ENCODE data around the gene TMEM184B.

The TMEM184B gene

DNA sequence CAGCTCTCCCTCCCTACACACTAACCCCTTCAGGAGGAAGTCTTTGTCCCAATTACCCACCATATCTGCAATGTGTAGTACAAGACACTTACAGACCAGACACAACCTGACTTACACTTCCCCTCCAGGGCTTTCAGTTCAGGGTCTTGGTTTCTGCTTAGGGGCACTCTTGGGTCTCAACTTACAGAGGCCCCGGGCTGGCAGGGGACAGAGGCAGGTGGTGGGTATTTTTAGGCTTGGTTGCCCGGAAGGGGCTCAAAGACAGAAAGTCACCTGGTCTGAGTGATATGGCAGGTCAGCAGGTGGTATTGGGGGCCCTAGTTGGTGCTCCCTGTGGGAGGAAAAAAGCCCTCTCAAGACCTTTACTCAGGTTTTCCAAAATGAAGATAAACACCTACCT is 3.4 kb upstream of the TMEM184B start:
- no peak for DNase-seq

DNA sequence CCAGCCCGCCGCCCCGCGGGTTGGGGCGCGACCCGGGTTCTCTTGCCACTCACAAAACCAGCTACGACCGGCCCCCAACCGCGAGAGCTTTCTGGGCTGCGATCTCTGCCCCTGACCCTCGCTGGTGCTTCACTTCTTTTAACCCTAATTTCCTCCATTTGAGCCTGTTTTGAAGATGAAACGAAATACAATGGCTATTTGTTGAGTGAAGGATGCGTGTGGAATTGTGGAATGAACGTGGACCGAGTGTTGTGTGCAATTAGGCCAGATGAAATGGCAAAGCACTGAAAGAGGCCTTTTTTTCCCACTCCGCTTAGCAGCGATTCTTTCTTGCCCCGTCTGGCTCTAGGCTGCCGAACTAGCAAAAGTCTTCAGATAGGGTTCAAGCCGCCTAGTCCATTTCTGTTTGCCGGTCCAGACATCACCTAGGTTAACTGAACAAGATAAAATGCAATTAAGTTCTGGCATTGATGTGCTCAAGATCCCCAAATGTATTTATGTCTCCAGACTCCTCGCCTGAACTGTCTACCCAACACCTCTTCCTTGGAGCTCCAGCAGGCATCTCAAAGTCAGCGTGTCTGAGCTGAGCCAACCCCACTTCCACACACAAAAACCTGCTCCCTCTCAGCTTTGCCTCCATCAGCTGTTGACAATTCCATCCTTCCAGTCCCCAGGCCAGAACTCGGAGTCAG is 471 bp upstream of the TMEM184B start:
- no peak for DNase-seq

DNA sequence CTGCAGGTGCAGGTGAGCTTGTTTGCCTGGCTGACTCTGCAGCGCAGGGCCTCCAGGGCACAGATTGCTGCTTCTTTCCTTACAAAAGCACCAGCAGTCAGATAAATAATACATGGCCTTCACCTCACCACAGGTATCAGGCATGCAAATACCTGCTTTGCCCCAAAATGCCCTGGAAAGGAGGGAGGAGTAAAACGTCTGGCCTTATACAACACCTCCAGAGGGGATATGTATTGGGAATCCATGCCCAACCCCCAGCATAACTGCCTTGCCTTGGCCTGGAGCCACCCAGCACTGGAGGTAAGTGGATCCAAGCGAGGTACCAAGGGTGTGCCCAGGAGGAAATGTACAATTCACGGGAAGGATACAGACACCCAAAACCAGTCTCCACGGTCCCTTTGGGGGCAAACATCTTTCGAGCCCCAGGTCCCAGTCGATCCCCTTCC is 860 bp downstream of the TMEM184B start:
- DNase-seq: no peak

DNA sequence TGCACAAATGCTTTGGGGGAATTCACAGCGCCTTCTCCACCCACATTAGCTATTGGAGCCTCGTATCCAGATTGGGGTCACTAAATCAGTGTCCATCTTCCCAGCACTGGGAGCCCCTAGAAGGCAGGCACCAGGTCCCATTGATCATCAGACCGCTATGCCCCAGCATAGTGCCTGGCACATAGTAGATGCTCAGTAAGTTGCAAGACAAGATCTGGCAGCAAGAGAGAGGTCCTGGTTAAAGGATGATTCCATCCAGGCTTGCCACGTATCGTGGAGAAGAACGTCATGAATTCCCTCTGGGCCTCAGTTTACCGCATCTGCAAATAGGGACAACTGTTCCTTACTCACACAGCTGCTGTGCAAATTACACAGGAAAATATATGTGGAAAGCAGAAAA is 1.7 kb downstream of the TMEM184B start:
- no peak for DNase-seq

DNA sequence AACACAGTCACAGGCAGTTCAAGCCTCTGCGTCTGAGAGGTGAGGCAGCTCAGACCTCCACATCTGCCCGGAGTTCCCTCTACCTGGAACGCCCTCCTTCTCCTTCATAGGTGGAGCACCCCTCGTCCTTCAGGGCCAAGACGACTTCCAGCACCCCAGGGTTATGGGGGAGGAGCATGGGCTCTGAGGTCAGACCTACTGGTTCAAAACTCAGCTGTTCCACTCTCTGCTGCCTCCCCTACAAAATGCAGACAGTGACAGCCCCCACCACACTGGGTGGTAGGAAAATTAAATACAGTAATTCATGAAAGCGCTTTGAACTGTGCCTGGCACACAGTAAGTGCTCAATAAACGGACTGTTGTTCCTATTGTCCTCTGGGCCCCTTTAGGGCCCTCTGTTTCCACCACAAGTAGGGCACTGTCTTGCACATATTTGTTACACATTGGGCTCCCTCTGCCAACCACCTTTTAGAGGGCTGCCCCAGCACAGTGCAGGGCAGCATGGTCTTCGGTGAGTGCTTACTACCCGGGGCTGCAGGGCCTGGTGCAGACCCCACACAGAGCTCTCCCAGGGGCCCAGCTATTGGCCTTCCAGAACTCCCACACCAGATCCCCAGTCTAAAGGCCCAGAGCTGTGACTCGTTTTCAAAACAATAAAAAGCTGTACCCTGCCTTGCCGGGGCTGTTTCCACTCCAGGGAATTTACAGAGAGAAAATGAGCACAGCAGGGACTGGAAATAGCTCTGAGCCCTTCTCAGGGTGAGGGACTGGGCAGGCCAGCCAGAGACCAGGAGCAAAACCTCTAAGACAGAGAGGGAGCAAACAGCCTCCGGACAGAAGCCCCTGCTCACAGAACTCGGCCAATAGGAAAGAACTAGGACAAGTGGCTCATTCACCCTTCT is 2.5 kb downstream of the TMEM184B start:
- no peak for DNase-seq

DNA sequence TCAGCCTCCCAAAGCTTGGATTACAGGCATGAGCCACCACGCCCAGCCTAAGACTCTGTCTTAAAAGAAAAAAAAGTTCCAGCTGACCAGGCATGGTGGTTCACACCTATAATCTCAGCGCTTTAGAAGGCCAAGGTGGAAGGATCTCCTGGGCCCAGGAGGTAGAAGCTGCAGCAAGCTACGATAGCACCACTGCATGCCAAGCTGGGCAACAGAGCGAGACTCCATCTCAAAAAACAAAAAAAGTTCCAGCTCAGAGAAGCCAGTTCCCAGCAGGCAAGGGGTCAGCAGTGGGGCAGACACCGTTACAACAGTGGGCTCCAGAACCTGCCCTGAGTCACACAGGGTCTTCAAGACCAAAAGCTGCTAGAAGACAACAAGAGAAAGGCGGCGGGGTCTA is 3.3 kb downstream of the TMEM184B start:
- no peak for DNase-seq

DNA sequence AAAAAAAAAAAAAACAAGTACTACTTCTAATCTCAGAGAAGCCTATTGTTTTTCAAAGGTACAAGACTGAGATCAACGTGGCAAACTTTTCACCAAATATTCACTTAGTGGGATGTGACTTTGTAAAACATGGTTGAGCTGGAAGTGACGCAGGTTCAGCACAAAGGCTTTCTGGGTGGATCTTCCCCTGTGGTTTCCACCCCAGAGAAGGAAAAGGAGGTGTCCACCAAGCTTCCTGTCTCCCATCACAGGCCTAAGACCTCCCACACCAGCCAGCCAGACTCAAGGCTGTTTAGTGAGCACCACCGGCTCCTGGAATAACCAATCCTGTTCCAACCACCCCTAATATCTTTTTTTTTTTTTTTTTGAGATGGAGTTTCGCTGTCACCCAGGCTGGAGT is 5.7 kb downstream of the TMEM184B start:
- no peak for DNase-seq

DNA sequence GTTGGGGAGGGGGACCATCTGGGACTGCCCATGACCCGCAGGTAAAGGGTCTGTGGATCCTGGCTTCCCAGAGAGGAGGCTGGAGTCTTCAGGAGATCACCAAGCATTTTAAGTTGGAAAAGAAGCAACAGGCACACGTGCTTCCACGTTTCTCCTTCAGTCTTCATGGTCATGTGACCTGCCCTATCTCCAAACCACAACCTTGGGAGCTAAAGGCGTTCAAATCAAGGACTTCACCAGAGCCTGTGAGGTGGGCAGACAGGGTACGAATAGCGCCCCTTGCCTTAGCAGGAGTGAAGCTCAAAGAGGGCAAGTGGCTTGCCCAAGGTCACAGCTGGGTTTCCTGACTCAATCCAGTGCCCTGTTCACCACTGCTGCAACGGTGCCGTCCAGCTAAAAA is 6.7 kb downstream of the TMEM184B start:
- no peak for DNase-seq

DNA sequence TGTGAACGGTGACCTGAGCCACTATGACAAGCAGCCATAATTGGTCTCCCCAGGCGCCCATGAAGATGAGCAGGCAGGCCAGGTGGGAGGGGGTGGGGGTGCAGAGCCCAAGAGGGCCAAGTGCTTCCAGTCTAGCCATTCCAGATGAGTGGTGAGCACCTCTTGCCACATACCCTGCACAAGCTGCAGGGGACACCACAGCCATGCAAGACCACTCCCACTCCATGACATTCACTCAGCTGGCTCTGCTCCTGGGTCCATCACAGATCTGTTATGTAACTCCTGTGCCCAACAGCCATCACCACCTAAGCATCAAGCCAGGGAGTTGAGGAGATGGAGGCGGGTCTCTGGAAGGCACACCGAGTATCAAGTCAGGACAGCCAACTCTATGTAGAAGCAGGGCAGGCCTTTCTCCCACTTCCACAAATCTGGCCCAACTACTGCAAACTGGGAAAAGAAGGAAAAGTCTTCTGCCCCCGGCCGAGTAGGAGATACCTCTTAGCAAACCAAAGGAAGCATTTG is 8.4 kb downstream of the TMEM184B start:
- no peak for DNase-seq

DNA sequence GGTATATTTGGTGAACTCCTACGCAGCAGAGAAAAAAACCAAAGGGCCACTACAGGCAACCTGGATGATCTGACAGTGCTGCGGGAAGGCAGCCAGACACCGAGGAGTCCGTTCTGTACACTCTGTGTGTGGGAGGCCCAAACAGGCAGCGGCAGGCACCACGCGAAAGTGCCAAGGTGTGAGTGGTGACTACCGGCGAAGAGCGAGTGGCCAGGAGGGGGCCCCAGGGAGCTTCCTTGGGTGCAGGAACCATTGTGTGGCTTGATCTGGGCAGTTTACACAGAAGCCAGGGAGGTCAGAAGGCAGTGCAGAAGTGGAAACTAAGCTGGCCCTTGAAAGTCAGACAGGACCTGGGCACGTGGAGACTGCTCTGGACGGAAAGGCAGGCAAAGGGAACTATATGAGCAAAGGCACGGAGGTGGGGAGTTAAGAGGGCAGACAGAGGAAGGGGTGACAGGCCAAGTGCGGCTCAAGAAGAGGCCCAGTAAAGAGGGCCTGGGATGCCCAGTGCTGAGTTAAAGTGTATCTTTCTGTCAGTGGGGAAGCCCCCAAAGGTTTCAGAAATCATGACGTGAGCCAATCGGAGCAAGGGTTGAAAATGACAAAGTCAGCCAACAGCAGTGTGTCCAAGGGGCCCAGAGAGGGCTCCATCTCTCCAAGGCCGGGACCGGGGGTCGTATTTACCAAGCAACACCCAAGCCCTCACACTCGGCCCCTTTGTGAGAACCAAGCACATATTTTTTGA is 10.6 kb downstream of the TMEM184B start:
- no peak for DNase-seq

DNA sequence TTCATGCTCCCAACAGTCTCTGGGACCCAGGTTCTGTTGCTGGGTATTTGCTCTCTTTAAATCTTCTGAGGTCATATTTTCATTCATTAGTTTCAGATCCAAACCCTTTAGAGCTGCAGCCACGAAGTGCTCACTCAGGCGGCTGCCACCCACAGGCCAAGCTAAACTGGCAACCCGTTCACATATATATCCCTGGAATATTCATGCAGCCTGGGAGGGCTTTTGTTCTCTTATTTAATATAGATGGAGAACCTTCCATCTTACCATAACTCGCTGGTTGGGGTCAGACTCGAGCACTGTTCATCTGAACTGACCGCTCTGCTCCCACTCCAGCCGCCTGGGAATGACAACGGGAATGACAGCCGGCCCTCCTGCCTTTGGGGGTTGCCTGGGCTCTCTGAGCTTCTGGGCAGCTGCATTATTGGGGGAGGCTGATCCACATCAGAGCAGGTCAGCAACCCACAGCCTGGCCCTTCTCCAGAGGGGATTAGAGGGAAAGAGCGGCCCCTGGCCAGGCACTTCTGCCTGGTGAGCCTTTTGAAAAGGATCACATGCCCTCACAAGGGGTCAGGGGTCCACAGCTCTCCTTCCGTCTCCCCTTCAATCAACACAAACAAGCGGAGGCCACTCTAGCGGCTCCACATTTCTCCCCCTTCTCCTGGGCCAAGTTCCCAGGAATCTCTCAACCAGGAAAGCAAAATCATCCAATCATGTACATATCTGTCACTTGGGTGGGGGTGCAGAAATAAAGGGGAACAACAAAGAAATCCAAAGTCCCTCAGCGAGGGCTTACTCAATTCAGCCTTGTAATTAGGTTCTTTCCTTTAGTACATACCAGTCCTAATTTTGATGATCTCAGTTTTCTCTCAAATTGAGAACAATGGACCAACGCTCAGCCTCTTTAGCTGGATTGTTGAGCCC is 11.8 kb downstream of the TMEM184B start:
- DNase-seq: no peak

DNA sequence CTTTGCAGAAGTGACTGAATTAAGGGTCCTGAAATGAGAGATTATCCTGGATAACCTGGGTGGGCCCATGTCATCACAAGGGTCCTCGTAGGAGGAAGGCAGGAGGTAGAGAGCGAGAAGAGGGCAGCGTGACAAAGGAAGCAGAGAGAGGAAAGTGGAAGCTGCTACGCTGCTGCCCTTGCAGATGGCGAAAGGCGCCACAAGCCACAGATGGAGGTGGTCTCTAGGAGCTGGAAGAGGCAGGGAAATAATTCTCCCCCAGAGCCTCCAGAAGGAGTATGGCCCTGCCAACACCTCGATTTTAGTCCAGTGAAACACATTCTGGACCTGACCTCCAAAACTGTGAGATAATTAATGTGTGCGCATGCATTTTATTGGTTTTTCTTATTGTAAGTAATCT is 13.4 kb downstream of the TMEM184B start:
- DNase-seq: no peak

DNA sequence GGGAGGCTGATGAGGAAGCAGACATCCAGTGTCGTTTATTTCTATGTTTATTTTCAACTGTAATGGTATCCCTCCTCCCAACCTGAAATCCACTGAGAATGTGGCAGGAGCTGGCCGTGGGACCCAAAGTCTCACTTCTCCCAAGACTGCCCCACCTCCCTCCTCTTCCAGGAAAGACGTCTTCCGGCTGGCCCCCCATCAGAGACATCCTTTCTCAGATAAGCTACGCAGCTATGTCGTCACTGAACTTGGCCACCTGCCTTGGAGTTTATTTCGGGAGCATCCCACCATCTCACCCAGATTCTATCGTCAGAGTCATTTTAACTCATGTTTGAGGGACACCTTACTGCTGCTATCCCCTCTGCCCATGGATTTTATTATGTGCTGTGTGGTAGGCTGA is 13.9 kb downstream of the TMEM184B start:
- no peak for DNase-seq

DNA sequence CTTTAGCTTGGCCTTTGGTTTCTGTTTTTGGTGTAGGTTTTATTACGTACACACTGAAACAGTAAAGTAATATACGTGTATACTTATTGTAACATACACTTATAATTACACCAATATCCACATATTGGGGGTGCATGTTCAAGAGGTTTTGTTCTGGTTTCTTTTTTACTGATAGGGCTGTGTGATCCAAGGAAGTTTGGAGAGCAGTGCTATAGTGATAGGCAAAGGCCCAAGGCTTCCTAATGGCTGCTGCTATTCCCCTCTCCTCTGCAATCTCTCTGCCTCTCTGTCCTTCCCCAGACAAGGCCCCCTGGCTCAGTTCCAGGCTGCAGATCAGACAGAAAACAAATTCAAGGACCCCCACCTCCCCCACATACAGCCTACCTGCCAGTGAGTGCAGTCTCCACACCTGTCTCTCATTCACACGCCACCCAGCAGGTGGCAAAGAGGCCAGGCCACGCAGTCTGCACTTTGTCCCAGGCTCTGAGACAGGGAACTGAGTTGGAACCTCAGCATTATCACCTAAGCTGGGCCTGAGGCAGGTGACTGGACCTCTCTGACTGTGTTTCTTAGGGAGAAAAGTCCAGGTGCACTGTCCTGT is 15.1 kb downstream of the TMEM184B start:
- no peak for DNase-seq

DNA sequence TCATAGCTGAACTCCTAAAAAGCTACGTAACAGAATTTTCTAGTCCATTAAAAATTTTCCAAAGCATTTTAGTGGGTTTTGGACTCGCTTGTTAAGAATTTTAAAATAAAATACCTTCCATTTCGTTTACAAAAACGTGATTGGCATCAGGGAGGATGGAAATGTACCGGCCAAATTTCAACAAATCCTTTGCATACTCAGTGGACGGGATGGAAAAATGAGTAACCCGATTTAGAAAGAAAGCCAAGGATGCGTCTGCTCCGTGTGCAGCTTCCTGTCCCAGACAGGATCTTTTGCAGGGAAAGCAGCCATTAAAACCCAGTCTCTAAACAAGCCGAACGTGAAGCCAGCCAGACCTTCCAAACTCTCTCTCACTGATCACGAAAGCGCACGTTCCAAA is 15.6 kb downstream of the TMEM184B start:
- peak; percentile 75 for DNase-seq

DNA sequence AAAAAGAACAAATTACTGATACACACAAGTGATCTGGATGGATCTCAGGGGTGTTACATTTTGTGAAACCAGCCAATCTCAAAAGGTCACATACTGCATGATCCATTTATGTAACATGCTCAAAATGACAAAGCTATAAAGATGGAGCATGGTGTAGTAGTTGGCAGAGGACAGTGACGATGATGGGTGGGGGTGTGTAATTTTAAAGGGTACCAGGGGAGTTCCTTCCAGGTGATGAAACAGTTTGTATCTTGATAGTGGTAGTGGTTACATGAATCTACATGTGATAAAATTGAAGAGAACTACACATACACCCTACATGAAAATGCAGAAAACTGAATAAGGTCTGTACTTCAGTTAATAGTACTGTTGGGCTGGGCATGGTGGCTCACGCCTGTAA is 17.1 kb downstream of the TMEM184B start:
- DNase-seq: no peak

DNA sequence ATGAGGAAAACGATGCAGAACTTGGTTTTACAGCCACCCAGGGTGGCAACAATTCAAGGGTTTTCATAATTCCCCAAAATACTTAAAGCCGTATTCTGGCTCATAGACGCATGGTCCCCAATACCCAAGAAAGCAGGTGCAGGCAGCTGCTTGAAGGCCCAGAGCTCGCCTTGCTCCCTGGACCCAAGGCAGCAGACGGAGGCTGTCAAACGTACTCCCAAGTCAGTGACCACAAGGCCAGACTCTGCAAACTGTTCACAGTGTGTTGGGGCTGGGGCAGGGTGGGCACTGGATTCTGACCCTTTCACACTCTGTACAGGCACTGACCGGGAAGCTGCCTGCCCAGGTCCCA is 21.5 kb downstream of the TMEM184B start:
- DNase-seq: no peak

DNA sequence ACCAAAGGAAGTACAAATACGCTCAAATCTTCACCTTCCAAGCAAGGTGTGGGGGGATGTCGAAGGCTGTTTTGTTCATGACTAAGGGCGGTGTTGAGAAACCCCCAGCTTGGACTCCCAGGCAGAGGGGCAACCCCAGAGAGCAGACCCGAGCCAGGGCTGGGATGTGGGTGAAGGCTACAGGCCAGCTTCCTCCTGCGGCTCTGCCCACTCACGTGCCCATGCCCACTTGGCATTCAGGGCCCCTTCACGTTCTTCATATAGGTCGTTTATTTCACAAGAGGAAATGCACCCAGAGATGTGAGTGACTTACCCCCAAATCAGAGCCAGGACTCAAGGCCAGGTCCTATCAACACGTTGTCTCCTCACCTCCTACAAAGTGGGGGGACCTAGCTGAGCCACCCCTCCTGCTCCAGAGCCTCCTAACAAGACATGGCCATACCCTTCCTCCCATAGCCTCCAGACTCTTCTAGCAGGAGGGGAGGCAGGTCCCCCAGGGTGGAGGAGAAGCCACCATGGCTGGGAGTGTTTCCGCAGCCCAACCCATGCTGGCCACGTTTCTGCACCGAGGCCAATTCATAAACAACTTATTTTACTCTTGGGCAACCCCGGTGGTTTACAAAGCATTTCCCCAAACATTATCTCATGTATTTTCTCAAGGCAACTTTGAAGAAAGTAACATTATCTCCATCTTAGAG is 22.0 kb downstream of the TMEM184B start:
- no peak for DNase-seq

DNA sequence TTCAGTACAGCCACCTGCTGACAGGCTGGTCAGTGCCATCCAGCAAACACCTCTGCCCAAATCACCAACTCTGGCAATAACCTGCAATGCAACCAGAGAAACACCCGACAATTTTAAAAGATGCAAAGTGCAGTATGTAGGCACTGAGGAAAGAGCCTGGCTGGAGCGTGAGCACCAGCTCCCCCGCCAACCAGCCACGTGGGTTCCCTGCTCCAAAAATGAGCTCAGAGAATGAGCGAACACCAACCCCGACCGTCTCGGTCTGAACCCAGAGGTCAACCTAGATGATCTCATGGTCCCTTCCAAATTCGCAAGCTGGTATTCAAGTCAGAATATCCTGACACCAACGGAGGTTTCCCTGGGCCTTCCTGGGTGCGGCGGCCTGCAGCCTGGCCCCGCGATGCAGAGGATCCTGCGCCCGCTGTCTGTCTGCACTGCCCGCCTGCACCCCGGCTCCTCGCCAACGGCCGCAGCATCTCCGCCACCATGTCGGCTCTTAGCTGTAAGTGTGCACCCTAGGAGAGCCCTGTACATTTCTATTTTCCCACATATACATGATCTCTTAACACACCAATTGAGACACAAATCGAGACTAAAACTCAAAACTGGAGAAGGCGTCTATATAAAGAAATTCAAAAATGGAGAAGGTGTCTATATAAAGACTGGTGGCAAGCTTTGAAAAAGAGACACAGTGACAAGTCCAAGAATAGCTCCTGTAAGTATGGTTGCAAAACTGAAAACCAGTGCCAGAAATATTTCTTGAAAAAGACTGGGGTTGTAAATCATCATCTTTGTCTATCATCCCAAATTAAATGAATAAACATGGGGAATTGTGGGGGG is 22.8 kb downstream of the TMEM184B start:
- no peak for DNase-seq

DNA sequence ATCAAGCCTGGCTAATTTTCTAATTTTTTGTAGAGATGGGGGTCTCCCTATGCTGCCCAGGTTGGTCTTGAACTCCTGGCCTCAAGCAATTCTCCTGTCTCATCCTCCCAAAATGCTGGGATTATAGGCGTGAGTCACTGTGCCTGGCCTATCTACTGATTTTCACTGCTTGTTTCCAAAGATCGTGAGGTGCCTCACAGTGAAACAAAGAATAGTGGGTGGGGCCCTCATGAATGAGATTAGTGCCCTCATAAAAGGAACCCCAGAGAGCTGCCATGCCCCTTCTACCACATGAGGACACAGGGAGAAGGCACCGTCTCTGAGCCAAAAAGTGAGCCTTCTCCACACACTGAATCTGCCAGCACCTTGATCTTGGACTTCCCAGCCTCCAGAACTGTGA is 23.5 kb downstream of the TMEM184B start:
- DNase-seq: no peak

Data from fibroblast of skin of abdomen (primary cell).